ENCODE data around the gene TFCP2. TPM values are rescaled to one million over a fixed set of nuclear protein-coding genes. Genes with fewer than 3 reads are reported as not detected.

Gene TFCP2
- polyA plus RNA-seq, 1 donor (not counting 4 experiments of a cell fraction or from before 2014, with no cell fraction given): 27.2 TPM

GRCh38 chr12:51185171-51185717 is 12.3 kb upstream of the TFCP2 start:
- Histone ChIP-seq H3K36me3 (ENCODE audit: control insufficient read depth in 2 of 2, extremely low read depth in 1 of 2, insufficient read depth in 2 of 2, low read length in 2 of 2) (no peaks in the 10 kb centered on the region), H3K27me3 (ENCODE audit: control insufficient read depth, extremely low read depth, insufficient read depth, low read length) (peaks cover 3% of the 10 kb centered on the region), H3K4me3 (ENCODE audit: control insufficient read depth in 2 of 3, extremely low read depth in 1 of 3, insufficient read depth in 2 of 3, low read depth in 1 of 3, low read length in 3 of 3) (no peak overlapping the region), H3K27ac (ENCODE audit: control insufficient read depth, insufficient read depth, low read length) (no peak overlapping the region), H3K79me2 (ENCODE audit: control insufficient read depth, insufficient read depth, low read length) (no peaks in the 10 kb centered on the region), H4K20me1 (ENCODE audit: control insufficient read depth, extremely low read depth, insufficient read depth, low read length) (no peaks in the 10 kb centered on the region), H3K9me1 (ENCODE audit: control insufficient read depth, extremely low read depth, insufficient read depth, low read length) (no peaks in the 10 kb centered on the region), H2AFZ (ENCODE audit: control insufficient read depth, low read length) (no peak overlapping the region), H3K9me3 (ENCODE audit: control insufficient read depth, low read depth, low read length) (no peaks in the 10 kb centered on the region), H3K4me1 (ENCODE audit: control insufficient read depth, extremely low read depth, insufficient read depth, low read length) (no peaks in the 10 kb centered on the region), H3K4me2 (ENCODE audit: control insufficient read depth, extremely low read depth, insufficient read depth, low read depth, low read length) (no peak overlapping the region), H3K9ac (ENCODE audit: control insufficient read depth, extremely low read depth, insufficient read depth, low read length) (no peak overlapping the region)
- no peak for TF ChIP-seq EZH2 (IDR thresholded peaks at IDR 0.05; ENCODE audit: low read length)
- TF ChIP-seq CTCF (optimal IDR thresholded peaks at IDR 0.05 in 1 of 3, IDR thresholded peaks at IDR 0.05 in 1 of 3, conservative IDR thresholded peaks at IDR 0.05 in 1 of 3; ENCODE audit: extremely low read depth in 1 of 3, insufficient read depth in 2 of 3, low read length in 3 of 3): no peak
- FAIRE-seq (no peak), DNase-seq (ENCODE audit: low read depth, low spot score) (no peak)
- dilution Hi-C loops (cut with MboI; ENCODE audit: extremely low pct_ligation_motif_present, low sequenced_read_pairs): no loop called here

GRCh38 chr12:51183816-51184215 is 10.9 kb upstream of the TFCP2 start:
- Histone ChIP-seq H3K27me3 (ENCODE audit: control insufficient read depth, extremely low read depth, insufficient read depth, low read length) (peaks cover 3% of the 10 kb centered on the region), H3K4me2 (ENCODE audit: control insufficient read depth, extremely low read depth, insufficient read depth, low read depth, low read length) (no peak overlapping the region), H4K20me1 (ENCODE audit: control insufficient read depth, extremely low read depth, insufficient read depth, low read length) (no peaks in the 10 kb centered on the region), H3K79me2 (ENCODE audit: control insufficient read depth, insufficient read depth, low read length) (no peaks in the 10 kb centered on the region), H3K9me1 (ENCODE audit: control insufficient read depth, extremely low read depth, insufficient read depth, low read length) (no peaks in the 10 kb centered on the region), H3K9ac (ENCODE audit: control insufficient read depth, extremely low read depth, insufficient read depth, low read length) (no peak overlapping the region), H3K4me3 (ENCODE audit: control insufficient read depth in 2 of 3, extremely low read depth in 1 of 3, insufficient read depth in 2 of 3, low read depth in 1 of 3, low read length in 3 of 3) (no peak overlapping the region), H3K4me1 (ENCODE audit: control insufficient read depth, extremely low read depth, insufficient read depth, low read length) (no peaks in the 10 kb centered on the region), H2AFZ (ENCODE audit: control insufficient read depth, low read length) (no peak overlapping the region), H3K36me3 (ENCODE audit: control insufficient read depth in 2 of 2, extremely low read depth in 1 of 2, insufficient read depth in 2 of 2, low read length in 2 of 2) (no peaks in the 10 kb centered on the region), H3K27ac (ENCODE audit: control insufficient read depth, insufficient read depth, low read length) (no peak overlapping the region), H3K9me3 (ENCODE audit: control insufficient read depth, low read depth, low read length) (no peaks in the 10 kb centered on the region)
- TF ChIP-seq CTCF (optimal IDR thresholded peaks at IDR 0.05 in 1 of 3, IDR thresholded peaks at IDR 0.05 in 1 of 3, conservative IDR thresholded peaks at IDR 0.05 in 1 of 3; ENCODE audit: extremely low read depth in 1 of 3, insufficient read depth in 2 of 3, low read length in 3 of 3): no peak
- TF ChIP-seq EZH2 (IDR thresholded peaks at IDR 0.05; ENCODE audit: low read length): no peak
- dilution Hi-C loops (cut with MboI; ENCODE audit: extremely low pct_ligation_motif_present, low sequenced_read_pairs): no loop called here
- no peak for FAIRE-seq
- no peak for DNase-seq (ENCODE audit: low read depth, low spot score)
